ENCODE measurements around the gene KYAT1.

The KYAT1 gene

GRCh38 chr9:128881884-128882676 is at the start of gene KYAT1, which contains the start of gene LRRC8A:
KYAT1 (minus strand) TSS chr9:128881950; CDS start chr9:128845405, 36,545 bp downstream.
LRRC8A (plus strand) TSS chr9:128882133; CDS start chr9:128907165, 25,032 bp downstream.
- DNase-seq: peak; percentile 94

GRCh38 chr9:128929560-128929959 is 47.8 kb upstream of the KYAT1 start:
- no peak for DNase-seq

DNA sequence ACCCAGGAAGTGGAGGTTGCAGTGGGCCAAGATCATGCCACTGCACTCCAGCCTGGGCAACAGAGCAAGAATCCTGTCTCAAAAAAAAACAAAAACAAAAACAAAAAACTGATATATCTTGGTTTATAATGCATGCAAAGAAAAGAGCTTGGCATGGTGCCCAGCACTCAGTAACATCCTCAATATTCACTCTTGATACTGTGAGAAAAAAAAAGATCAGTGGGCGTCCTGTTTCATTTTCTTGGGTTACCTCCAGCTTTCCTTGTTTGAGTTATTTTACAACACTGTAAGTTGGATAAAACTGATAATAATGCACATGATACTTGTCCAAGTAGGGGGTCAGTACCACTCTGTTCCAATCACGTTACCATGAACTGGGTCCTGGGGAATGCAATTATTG is 46.9 kb upstream of the KYAT1 start:
- DNase-seq: no peak

GRCh38 chr9:128927731-128928411 is 46.1 kb upstream of the KYAT1 start:
- peak; percentile 12 for DNase-seq

DNA sequence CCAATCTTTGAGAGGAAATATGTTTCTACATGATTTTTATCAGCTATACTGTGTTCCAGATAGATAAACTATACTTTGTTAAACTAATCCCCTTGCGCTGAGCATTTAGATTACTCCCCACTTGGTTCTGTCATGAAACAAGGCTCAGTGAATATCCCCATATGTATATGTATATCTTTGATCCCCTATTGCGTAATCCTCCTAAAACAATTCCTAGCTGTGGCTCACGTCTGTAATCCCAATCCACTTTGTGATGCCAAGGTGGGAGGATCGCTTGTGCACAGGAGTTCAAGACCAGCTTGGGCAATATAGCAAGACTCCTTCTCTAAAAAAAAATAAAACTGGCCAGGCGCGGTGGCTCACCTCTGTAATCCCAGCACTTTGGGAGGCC is 41.7 kb upstream of the KYAT1 start:
- no peak for DNase-seq

- no peak for DNase-seq
Observed at GRCh38 chr9:128921881-128922763, 40.4 kb upstream of the KYAT1 start.

DNA sequence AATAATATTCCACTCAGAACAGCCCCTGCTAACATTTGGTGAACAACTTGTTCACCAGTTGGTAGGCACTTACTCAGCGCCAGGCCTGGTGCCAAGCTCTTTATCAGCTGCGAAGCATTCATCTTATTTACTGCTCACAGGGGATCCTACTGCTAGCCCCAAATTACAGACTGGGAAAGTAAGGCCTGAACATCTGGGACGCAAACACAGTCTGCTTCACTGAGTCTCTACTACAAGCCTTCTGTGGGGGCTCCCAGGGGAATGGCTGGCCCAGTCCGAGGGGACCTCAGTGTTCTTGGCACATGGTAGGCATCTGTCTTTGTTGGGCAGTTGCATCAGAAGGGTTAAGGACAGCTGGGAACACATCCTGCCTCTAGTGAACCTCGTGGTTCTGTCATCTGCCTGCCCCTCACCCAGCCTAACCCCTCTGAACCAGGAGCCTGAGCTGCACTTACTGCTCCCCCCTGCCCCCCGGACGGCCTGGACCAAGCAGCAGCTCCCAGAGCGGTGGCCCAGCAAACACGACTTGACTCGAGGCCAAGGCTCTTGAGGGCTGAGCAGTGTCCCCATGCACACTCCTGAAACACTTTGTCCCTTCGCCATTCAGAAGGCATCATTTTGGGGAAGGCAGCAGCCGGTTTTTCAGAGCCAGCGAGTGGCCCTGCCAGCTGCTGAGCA is 38.8 kb upstream of the KYAT1 start, which contains the start of gene PHYHD1:
TSS of gene PHYHD1 (plus strand) at position 602 of the 678 bp plus-strand sequence. CDS start 1,342 bp downstream, outside the sequence.
- no peak for DNase-seq

DNA sequence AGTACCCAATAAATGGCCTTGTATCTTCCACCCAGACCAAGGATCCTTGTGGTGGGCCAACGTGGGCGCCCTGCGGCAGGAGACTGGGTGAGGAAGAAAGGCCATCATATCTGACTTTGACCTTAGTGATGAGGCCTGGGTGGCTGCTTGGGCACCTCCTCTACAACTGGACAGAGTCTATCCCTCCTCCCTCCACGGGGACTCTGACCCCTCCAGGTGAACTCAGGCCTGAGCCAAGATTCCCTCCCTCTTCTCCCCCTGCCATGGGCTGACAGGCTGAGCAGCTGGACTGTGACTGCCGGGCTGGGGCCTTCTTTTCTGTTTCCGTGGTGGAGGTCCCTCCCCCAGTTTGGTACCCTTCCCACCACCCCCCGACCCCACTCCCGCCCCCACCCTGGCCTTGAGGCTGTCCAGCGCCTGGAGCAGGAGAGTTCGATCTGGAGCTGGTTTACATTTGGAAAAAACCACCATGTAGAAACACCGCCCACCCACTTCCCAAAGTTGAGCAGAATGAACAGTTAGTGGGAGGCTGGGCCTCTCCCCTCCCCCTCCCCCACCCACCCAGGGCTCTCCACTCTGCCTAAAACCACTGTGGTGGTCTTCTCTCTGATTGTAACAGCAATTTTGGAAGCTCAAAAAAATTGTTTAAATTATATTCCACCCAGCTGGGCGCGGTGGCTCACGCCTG is 37.8 kb upstream of the KYAT1 start:
- no peak for DNase-seq

GRCh38 chr9:128918921-128919320 is 37.2 kb upstream of the KYAT1 start:
- no peak for DNase-seq

GRCh38 chr9:128917151-128917849 is 35.5 kb upstream of the KYAT1 start:
- DNase-seq: no peak

- no peak for DNase-seq
Observed at GRCh38 chr9:128916745-128917144, 35.0 kb upstream of the KYAT1 start.

- no peak for DNase-seq
Observed at GRCh38 chr9:128916204-128916603, 34.5 kb upstream of the KYAT1 start.

DNA sequence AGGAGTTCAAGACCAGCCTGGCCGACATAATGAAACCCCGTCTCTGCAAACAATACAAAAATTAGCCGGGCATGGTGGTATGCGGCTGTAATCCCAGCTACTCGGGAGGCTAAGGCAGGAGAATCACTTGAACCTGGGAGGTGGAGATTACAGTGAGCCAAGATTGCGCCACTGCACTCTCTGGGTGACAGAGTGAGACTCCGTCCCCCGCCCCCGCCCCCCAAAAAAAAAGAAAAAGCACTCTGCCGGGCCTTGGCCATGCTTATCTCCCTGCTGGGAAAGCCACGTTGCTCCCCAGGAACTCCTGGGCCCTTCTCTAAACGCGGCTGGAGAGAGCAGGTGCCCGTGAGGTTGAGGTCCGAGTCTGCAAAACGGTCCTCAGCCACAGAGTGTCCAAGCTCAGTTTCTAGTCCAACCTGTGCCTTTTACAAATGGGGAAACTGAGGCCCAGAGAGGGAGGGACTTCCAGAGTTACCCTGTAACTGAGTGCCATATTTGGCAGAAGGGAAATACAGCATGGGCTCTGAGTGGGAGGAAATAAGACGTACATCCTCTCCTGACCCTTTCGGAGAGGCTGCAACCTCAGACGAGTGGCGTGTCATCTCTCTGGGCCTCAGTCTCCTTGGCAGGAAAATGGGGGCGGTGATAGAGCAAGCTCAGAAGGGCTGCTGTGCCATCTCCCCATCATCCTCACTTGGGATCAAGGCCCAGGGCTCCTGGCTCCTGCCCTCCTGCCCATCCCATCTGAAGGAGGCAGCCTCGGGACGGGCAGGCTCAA is 32.4 kb upstream of the KYAT1 start:
- no peak for DNase-seq

- DNase-seq: no peak
Observed at GRCh38 chr9:128913048-128913900, 31.5 kb upstream of the KYAT1 start.

GRCh38 chr9:128912270-128912853 is 30.6 kb upstream of the KYAT1 start:
- no peak for DNase-seq

DNA sequence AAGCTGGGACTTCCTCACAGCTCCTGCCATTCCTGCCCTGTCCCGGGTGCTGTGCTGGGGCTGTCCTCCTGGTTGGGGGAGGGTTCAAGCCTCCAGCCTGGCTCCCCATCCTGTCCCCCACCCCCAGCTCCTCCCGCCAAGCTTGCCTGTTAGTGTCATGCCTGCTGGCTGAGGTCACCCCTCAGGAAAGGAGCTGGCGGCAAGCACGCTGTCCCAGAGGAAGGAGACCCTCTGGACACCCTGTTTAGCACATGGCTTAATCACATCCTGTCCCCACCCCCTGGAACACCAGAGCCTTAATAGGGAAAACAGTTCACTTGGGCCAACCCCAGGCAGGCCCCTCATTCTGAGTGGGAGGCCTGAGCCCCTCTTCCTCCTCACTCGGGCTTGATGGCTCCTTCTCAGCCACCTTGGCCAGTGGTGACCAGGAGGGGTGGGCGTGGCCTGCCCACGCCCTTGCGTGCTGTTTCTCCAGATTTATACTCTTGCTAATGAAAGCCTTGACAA is 29.8 kb upstream of the KYAT1 start:
- DNase-seq: no peak

- DNase-seq: no peak
Observed at GRCh38 chr9:128910906-128911305, 29.2 kb upstream of the KYAT1 start.

GRCh38 chr9:128909859-128910258 is 28.1 kb upstream of the KYAT1 start:
- DNase-seq: no peak

- DNase-seq: no peak
Observed at GRCh38 chr9:128908372-128908771, 26.6 kb upstream of the KYAT1 start.
